K562 (cell line): Measurements from ENCODE around the gene KIAA0319L. TPM values are rescaled to one million over a fixed set of nuclear protein-coding genes. Genes with fewer than 3 reads are reported as not detected.

ENCODE experiments used
- AFF1 ChIP-seq, 2 experiments: fragments of 450-650 bp; IDR thresholded peaks; 2 replicates each; pipeline ENCODE4 v1.6.1; 2018; ENCODE audit warnings: mild to moderate bottlenecking in 2 of 2, low read depth in 1 of 2; ENCODE audit not compliant: partially characterized antibody in 2 of 2
- ARID1B ChIP-seq: fragments of 450-650 bp; IDR thresholded peaks from 2 replicates; pipeline ENCODE4 v1.6.1; 2016; ENCODE audit warnings: antibody characterized with exemption, mild to moderate bottlenecking, inconsistent platforms
- BDP1 ChIP-seq: IDR thresholded peaks from 3 replicates; pipeline ENCODE4 v1.6.1; 2011; ENCODE audit not compliant: insufficient read length, insufficient read depth
- CSDE1 ChIP-seq, 2 experiments: fragments of 450-650 bp; IDR thresholded peaks; 2 replicates each; pipeline ENCODE4 v1.6.1; 2016; ENCODE audit warnings: mild to moderate bottlenecking in 1 of 2
- ELK3 ChIP-seq: fragments of 450-650 bp; formaldehyde crosslinking; IDR thresholded peaks from 2 replicates; pipeline ENCODE4 v1.4.0; 2020; ENCODE audit warnings: mild to moderate bottlenecking
- ETV6 ChIP-seq, 3 experiments: fragments of 150-350 bp in 1 of 3; sonication (generic) in 1 of 3; formaldehyde crosslinking in 1 of 3; IDR thresholded peaks; 2 replicates each; pipeline versions ENCODE4 v1.6.1 to v1.8.0; 2014 to 2022; ENCODE audit warnings: borderline replicate concordance in 2 of 3, low read depth in 2 of 3, antibody characterized with exemption in 1 of 3, low read length in 1 of 3, mild to moderate bottlenecking in 1 of 3, missing genetic modification reagents in 1 of 3
- FOSL1 ChIP-seq: fragments of 200-800 bp; sonication (Bioruptor generic); conservative IDR thresholded peaks from 2 replicates; pipeline ENCODE4 v1.6.1; 2016; ENCODE audit warnings: missing genetic modification characterization, missing compliant biosample characterization
- FOXP4 ChIP-seq: sonication (generic); formaldehyde crosslinking; IDR thresholded peaks from 2 replicates; pipeline ENCODE4 v1.8.0; 2022; ENCODE audit warnings: mild to moderate bottlenecking, missing genetic modification reagents, borderline replicate concordance
- HCFC1 ChIP-seq: IDR thresholded peaks from 2 replicates; pipeline ENCODE4 v1.6.1; 2012; ENCODE audit warnings: low read depth, low read length, improper control_type of control experiment
- HOXB6 ChIP-seq: fragments of 250-450 bp; sonication (Bioruptor Pico); IDR thresholded peaks from 2 replicates; pipeline ENCODE4 v1.5.1; 2022; ENCODE audit warnings: mild to moderate bottlenecking, borderline replicate concordance
- IRF2 ChIP-seq: sonication (generic); formaldehyde crosslinking; IDR thresholded peaks from 2 replicates; pipeline ENCODE4 v1.8.1; 2022; ENCODE audit warnings: mild to moderate bottlenecking, missing genetic modification reagents
- KLF13 ChIP-seq: fragments of 450-650 bp; IDR thresholded peaks from 2 replicates; pipeline ENCODE4 v1.6.1; 2016; ENCODE audit warnings: missing genetic modification characterization, low read depth, mild to moderate bottlenecking, missing compliant biosample characterization, moderate library complexity, borderline replicate concordance
- MYBL2 ChIP-seq, 2 experiments: fragments of 450-650 bp in 1 of 2; sonication (generic) in 1 of 2; formaldehyde crosslinking in 1 of 2; IDR thresholded peaks; 2 replicates each; pipeline versions ENCODE4 v1.6.1 to v1.8.1; 2017 to 2022; ENCODE audit warnings: borderline replicate concordance in 1 of 2, inconsistent platforms in 1 of 2, low read depth in 1 of 2, mild to moderate bottlenecking in 1 of 2, missing genetic modification reagents in 1 of 2, moderate library complexity in 1 of 2
- NFE2L1 ChIP-seq: fragments of 450-650 bp; IDR thresholded peaks from 2 replicates; pipeline ENCODE4 v1.6.1; 2016; ENCODE audit warnings: missing genetic modification characterization, low read depth, mild to moderate bottlenecking, missing compliant biosample characterization, moderate library complexity, borderline replicate concordance
- RBBP5 ChIP-seq: fragments of 200-600 bp; sonication (generic); IDR thresholded peaks from 2 replicates; pipeline ENCODE4 v1.6.1; 2012; ENCODE audit warnings: borderline replicate concordance, mild to moderate bottlenecking, low read length, control low read depth, inconsistent platforms; ENCODE audit not compliant: insufficient read depth, poor library complexity, severe bottlenecking
- ZBTB43 ChIP-seq: sonication (generic); formaldehyde crosslinking; IDR thresholded peaks from 2 replicates; pipeline ENCODE4 v1.8.0; 2023; ENCODE audit warnings: mild to moderate bottlenecking, missing genetic modification reagents
- ZBTB8A ChIP-seq: fragments of 450-650 bp; IDR thresholded peaks from 2 replicates; pipeline ENCODE4 v1.6.1; 2018; ENCODE audit warnings: mild to moderate bottlenecking, moderate library complexity; ENCODE audit not compliant: partially characterized antibody
- ZNF717 ChIP-seq: fragments of 250-450 bp; sonication (Bioruptor Pico); IDR thresholded peaks from 2 replicates; pipeline ENCODE4 v1.5.0; 2021
- polyA plus RNA-seq, 8 experiments: library from polyadenylated mRNA; depleted of rRNA in 4 of 8; stranded (reverse) in 5 of 8; unstranded in 3 of 8; fragments of >200 nt; fragmentation: Nextera tagmentation in 2 of 8; fragmentation: Illumina TruSeq in 1 of 8; extraction: Ambion mirVana in 2 of 8; extraction: Trizol in 1 of 8; gene quantifications; 2 replicates each; pipeline versions ENCODE4 v1.2.1 to v1.2.3, GENCODE V29; 2011 to 2014; ENCODE audit warnings: inconsistent platforms in 1 of 8, missing spikeins in 1 of 8
- total RNA-seq, 7 experiments: library from RNA; depleted of rRNA in 6 of 7; stranded (reverse); fragments of >200 nt in 6 of 7; fragmentation: Illumina TruSeq in 2 of 7; extraction: Trizol in 2 of 7; gene quantifications; 2 replicates each; pipeline versions ENCODE4 v1.2.1 to v1.2.3, GENCODE V29; 2011 to 2021; ENCODE audit warnings: low replicate concordance in 1 of 7

KIAA0319L gene
- total and polyA plus RNA-seq, 9 of the 15 experiments (the other 6 are each of a cell fraction or from before 2014, with no cell fraction given): 2.4 to 51.7 (median 27.4) TPM

- no peak for TF ChIP-seq NFE2L1 (tag)
- TF ChIP-seq ZBTB8A: no peak
- TF ChIP-seq CSDE1 (IDR thresholded peaks at IDR 0.05): no peak
- TF ChIP-seq ZBTB43: no peak
- peak; percentile 97 for TF ChIP-seq ARID1B
- peak; percentile 70 to 87 for TF ChIP-seq AFF1 (IDR thresholded peaks at IDR 0.05; ENCODE audit: low read depth in 1 of 2, partially characterized antibody in 2 of 2)
- no peak for TF ChIP-seq HOXB6 (CRISPR knock-in tag)
- no peak for TF ChIP-seq ETV6 (IDR thresholded peaks at IDR 0.05; ENCODE audit: borderline replicate concordance in 1 of 2, low read depth in 2 of 2, low read length in 1 of 2)
- TF ChIP-seq ETV6 (CRISPR knock-in tag; IDR thresholded peaks at IDR 0.05; ENCODE audit: borderline replicate concordance): no peak
- no peak for TF ChIP-seq ZNF717 (CRISPR knock-in tag)
- TF ChIP-seq RBBP5: no peak
- TF ChIP-seq ELK3: no peak
- no peak for TF ChIP-seq FOXP4 (CRISPR knock-in tag)
- TF ChIP-seq FOSL1: peak; percentile 72
- no peak for TF ChIP-seq BDP1
- no peak for TF ChIP-seq HCFC1
- TF ChIP-seq KLF13 (tag): no peak
- TF ChIP-seq MYBL2 (IDR thresholded peaks at IDR 0.05; ENCODE audit: low read depth): no peak
- no peak for TF ChIP-seq MYBL2 (CRISPR knock-in tag; IDR thresholded peaks at IDR 0.05; ENCODE audit: borderline replicate concordance)
- no peak for TF ChIP-seq IRF2
Observed at GRCh38 chr1:35499652-35500176, 57.5 kb downstream of the KIAA0319L start (continued).
